DOHH2 (cell line): ENCODE results near the gene EPHA8.

Experiments
- H3F3A ChIP-seq: fragments of 200-600 bp; sonication (generic), shearing (Covaris generic); 2 replicates; pipeline ENCODE4 v1.6.0; 2016; ENCODE audit warnings: antibody characterized with exemption, mild to moderate bottlenecking; ENCODE audit not compliant: control insufficient read depth, insufficient read depth
- H3K27ac ChIP-seq: fragments of 200-600 bp; sonication (generic); 2 replicates; pipeline ENCODE4 v1.5.1; 2014; ENCODE audit warnings: low read depth, mild to moderate bottlenecking, low read length, moderate library complexity
- H3K27me3 ChIP-seq: fragments of 200-600 bp; sonication (generic); 2 replicates; pipeline ENCODE4 v1.6.1; 2014; ENCODE audit warnings: mild to moderate bottlenecking, low read length, mixed read lengths; ENCODE audit not compliant: control insufficient read depth
- H3K36me3 ChIP-seq: fragments of 200-600 bp; sonication (generic); 2 replicates; pipeline ENCODE4 v1.6.1; 2014; ENCODE audit warnings: mild to moderate bottlenecking, low read length, moderate library complexity, mixed read lengths; ENCODE audit not compliant: control insufficient read depth
- H3K4me1 ChIP-seq: fragments of 200-600 bp; sonication (generic); 2 replicates; pipeline ENCODE4 v1.6.1; 2014; ENCODE audit warnings: mild to moderate bottlenecking, low read length, mixed read lengths; ENCODE audit not compliant: control insufficient read depth
- H3K4me2 ChIP-seq: fragments of 200-600 bp; sonication (generic); 2 replicates; pipeline ENCODE4 v1.6.0; 2014; ENCODE audit warnings: mild to moderate bottlenecking, low read length, moderate library complexity
- H3K4me3 ChIP-seq: fragments of 200-600 bp; sonication (generic); 2 replicates; pipeline ENCODE4 v1.5.1; 2014; ENCODE audit warnings: mild to moderate bottlenecking, low read length, mixed read lengths
- H3K79me2 ChIP-seq: fragments of 200-600 bp; sonication (generic); 2 replicates; pipeline ENCODE4 v1.6.1; 2014; ENCODE audit warnings: mild to moderate bottlenecking, low read length, mixed read lengths; ENCODE audit not compliant: control insufficient read depth
- H3K9me2 ChIP-seq: fragments of 200-600 bp; sonication (generic); replicated peaks from 2 replicates; pipeline ENCODE4 v1.6.1; 2014; ENCODE audit warnings: mild to moderate bottlenecking, low read length, mixed read lengths; ENCODE audit not compliant: control insufficient read depth
- H3K9me3 ChIP-seq: fragments of 200-600 bp; sonication (generic); 2 replicates; pipeline ENCODE4 v1.6.1; 2014; ENCODE audit warnings: antibody characterized with exemption, low read length, mixed read lengths; ENCODE audit not compliant: control insufficient read depth, insufficient read depth
- H4K20me1 ChIP-seq: fragments of 200-600 bp; sonication (generic); 2 replicates; pipeline ENCODE4 v1.6.0; 2014; ENCODE audit warnings: low read depth, mild to moderate bottlenecking, antibody characterized with exemption, low read length, moderate library complexity; ENCODE audit not compliant: control insufficient read depth, insufficient read depth
- CTCF ChIP-seq: fragments of 200-600 bp; sonication (generic); IDR thresholded peaks from one replicate; pipeline ENCODE4 v1.5.1; 2014; ENCODE audit warnings: antibody characterized with exemption, mild to moderate bottlenecking, low read depth, low read length; ENCODE audit not compliant: poor library complexity, severe bottlenecking
- EZH2phosphoT487 ChIP-seq: fragments of 200-600 bp; sonication (generic); IDR thresholded peaks from 2 replicates; pipeline ENCODE4 v1.6.1; 2017; ENCODE audit warnings: borderline replicate concordance, mild to moderate bottlenecking, antibody characterized with exemption, low read length, moderate library complexity, mixed read lengths

The EPHA8 gene

GRCh38 chr1:22567197-22567596, 3.9 kb downstream of the EPHA8 start:
- TF ChIP-seq EZH2phosphoT487 (no peak), CTCF (no peak)
- H4K20me1 ChIP-seq = no peaks in the 10 kb centered on the region
- H3K27me3 ChIP-seq = no peaks in the 10 kb centered on the region

GRCh38 chr1:22567994-22568393, 4.7 kb downstream of the EPHA8 start:
- Histone ChIP-seq H3K4me3 (no peak overlapping the region), H3K79me2 (no peaks in the 10 kb centered on the region), H3F3A (no peaks in the 10 kb centered on the region), H3K36me3 (no peaks in the 10 kb centered on the region), H3K4me1 (no peaks in the 10 kb centered on the region), H3K4me2 (no peak overlapping the region), H3K27ac (no peak overlapping the region), H3K27me3 (no peaks in the 10 kb centered on the region), H3K9me2 (no peaks in the 10 kb centered on the region), H3K9me3 (no peaks in the 10 kb centered on the region), H4K20me1 (no peaks in the 10 kb centered on the region)
- no peak for TF ChIP-seq CTCF
- TF ChIP-seq EZH2phosphoT487 = no peak

More at GRCh38 chr1:22567197-22567596, 3.9 kb downstream of the EPHA8 start:
- Histone ChIP-seq H3K9me3 (no peaks in the 10 kb centered on the region), H3K4me1 (no peaks in the 10 kb centered on the region), H3K4me2 (no peak overlapping the region), H3K27ac (no peak overlapping the region), H3K9me2 (no peaks in the 10 kb centered on the region), H3K79me2 (no peaks in the 10 kb centered on the region), H3F3A (no peaks in the 10 kb centered on the region), H3K4me3 (no peak overlapping the region), H3K36me3 (no peaks in the 10 kb centered on the region)

- Histone ChIP-seq H3F3A (no peaks in the 10 kb centered on the region), H3K27me3 (no peaks in the 10 kb centered on the region), H3K36me3 (no peaks in the 10 kb centered on the region)
These were observed 6.0 kb downstream of the EPHA8 start for GRCh38 chr1:22569269-22569668.

More at GRCh38 chr1:22569269-22569668, 6.0 kb downstream of the EPHA8 start:
- Histone ChIP-seq H3K4me2 (no peak overlapping the region), H3K4me1 (no peaks in the 10 kb centered on the region), H3K27ac (no peak overlapping the region), H4K20me1 (no peaks in the 10 kb centered on the region), H3K9me3 (no peaks in the 10 kb centered on the region), H3K79me2 (no peaks in the 10 kb centered on the region), H3K4me3 (no peak overlapping the region), H3K9me2 (no peaks in the 10 kb centered on the region)
- TF ChIP-seq EZH2phosphoT487 (no peak), CTCF (no peak)
